Lower leg skin (tissue), 4 donors: ENCODE measurements around the gene IFT52. TPM values are rescaled to one million over a fixed set of nuclear protein-coding genes. Genes with fewer than 3 reads are reported as not detected.
"Not testable (repeated sequence)": the region's sequence is repeated elsewhere in the genome, so short reads cannot be mapped to it uniquely, and the experiment has no call there.

Experiments
- DNase-seq, 2 donors: peaks; one replicate each; pipeline ENCODE4 v3.0.0-alpha.2; 2019; ENCODE audit warnings: low spot score in 2 of 2
- H3K4me3 ChIP-seq: fragments of 200-600 bp; sonication (generic); 2 replicates; pipeline ENCODE4 v1.5.1; 2017; ENCODE audit warnings: mild to moderate bottlenecking, low read depth; ENCODE audit not compliant: poor library complexity, severe bottlenecking
- CTCF ChIP-seq, 3 donors: fragments of 450-650 bp; IDR thresholded peaks; one replicate each; pipeline ENCODE4 v1.5.1; 2016; ENCODE audit warnings: antibody characterized with exemption in 3 of 3, mild to moderate bottlenecking in 3 of 3, moderate library complexity in 2 of 3
- POLR2A ChIP-seq, 2 donors: fragments of 450-650 bp; IDR thresholded peaks; one replicate each; pipeline ENCODE4 v1.6.1; 2016 to 2017; ENCODE audit warnings: antibody characterized with exemption in 2 of 2, mild to moderate bottlenecking in 1 of 2, moderate library complexity in 1 of 2
- WGBS, 2 donors: methylation state at CpG; one replicate each; pipeline ENCODE4 v1.1.5; 2018; 5-methylcytosine and 5-hydroxymethylcytosine counted together
- intact Hi-C: fragments of 100-400 bp; cut with DNase I; formaldehyde crosslinking; loops from one replicate; pipeline ENCODE4 v1.15.0; 2023; ENCODE audit warnings: low total_unique reads
- total RNA-seq, 4 donors: library from RNA; depleted of rRNA; stranded (reverse); fragments of >200 nt; gene quantifications; one replicate each; pipeline ENCODE4 v1.1.0, GENCODE V29; 2016

IFT52 gene
- total RNA-seq, 4 donors from 2014 or later: 8.5 to 17.2 (median 12.7) TPM

- WGBS, 2 donors: 71 to 78% methylated on average over 7 of the region's 7 CpGs
- DNase-seq: no peak
- TF ChIP-seq CTCF (IDR thresholded peaks at IDR 0.05): no peak
- TF ChIP-seq POLR2A (IDR thresholded peaks at IDR 0.05): no peak
- intact Hi-C loops: no loop called here
- H3K4me3 ChIP-seq: no peak overlapping the region
Observed at GRCh38 chr20:43579861-43580793, 10.6 kb upstream of the IFT52 start.

DNA sequence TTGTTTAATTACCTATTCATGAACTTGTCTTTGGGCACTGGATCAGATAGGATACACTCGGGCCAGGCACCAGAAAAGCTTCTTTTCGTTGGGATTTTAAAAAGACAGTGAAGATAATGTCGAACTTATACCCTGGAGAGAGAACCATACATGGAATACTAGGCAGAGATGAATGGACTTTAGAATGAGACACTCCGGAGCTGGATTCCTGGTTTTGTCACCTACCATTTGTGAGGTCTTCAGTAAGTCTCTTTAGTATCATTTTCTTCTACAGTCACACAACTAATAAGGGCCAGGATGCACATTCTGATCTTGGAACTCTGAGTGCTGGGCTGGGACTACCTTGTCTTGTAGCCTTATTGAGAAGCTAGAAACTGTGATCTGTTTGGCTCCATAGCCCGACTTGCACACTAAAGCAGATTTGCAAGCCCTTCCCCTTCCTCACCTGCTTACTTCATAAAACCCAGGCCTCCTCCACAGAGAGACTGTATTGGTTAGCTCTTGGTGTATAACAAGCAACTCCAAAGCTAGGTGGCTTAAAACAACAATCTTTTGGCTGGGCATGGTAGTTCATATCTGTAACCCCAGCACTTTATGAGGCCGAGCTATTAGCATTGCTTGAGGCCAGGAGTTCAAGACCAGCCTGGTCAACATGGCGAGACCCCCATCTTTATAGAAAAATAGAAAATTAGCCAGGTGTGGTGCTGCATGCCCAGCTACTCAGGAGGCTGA is 7.4 kb upstream of the IFT52 start:
- intact Hi-C loops: no loop called here
- TF ChIP-seq POLR2A (IDR thresholded peaks at IDR 0.05) (no peak), CTCF (IDR thresholded peaks at IDR 0.05) (no peak)
- DNase-seq: no peak
- H3K4me3 ChIP-seq: no peak overlapping the region
- 82% methylated on average over 7 of the region's 7 CpGs for WGBS, 2 donors

DNA sequence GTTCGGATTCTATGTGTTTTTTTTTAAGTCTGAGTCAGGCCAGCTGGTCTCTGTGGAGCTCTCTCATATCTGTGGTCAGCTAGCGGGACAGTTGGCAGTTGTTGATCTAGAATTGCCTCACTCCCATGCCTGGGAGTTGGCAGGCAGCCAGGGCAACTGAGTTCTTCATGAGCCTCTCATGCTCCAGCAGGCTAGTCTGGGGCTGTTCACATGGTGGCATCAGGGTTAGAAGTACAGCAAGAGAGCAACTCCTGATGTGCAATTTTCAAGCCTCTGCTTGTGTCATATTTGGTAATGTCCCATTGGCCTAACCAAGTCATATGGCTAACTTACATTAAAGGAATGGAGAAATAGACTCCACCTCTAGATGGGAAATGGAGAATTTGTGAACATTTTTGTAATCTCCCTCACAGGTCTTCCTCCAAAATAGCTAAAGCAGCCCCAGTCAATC is 6.7 kb upstream of the IFT52 start:
- TF ChIP-seq POLR2A (IDR thresholded peaks at IDR 0.05) (no peak), CTCF (IDR thresholded peaks at IDR 0.05) (no peak)
- WGBS, 2 donors: 48 to 62% methylated on average over 2 of the region's 2 CpGs
- no peak overlapping the region for H3K4me3 ChIP-seq
- intact Hi-C loops: no loop called here
- DNase-seq: peak; percentile 43 to 89

DNA sequence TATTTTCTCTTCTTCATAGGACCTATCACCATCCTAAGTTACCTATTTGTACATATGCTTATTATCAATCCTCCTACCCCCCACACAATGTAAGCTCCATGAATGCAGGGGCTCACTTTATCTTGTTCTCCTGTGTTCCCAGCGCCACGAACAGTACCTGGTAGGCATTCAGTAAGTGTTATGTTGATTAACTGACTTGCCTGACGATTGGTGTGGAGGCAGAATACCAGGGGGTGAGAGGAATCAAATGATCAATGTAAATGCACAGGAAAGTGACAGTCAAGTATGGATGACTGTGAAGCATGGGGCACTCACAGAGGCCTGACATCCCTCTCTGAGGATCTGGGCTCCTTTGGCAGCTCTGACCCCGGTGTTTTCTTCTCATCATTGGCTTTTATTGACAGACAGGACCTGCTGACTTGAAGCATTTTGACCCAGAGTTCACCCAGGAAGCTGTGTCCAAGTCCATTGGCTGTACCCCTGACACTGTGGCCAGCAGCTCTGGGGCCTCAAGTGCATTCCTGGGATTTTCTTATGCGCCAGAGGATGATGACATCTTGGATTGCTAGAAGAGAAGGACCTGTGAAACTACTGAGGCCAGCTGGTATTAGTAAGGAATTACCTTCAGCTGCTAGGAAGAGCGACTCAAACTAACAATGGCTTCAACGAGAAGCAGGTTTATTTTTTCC is 6.1 kb upstream of the IFT52 start:
- no peak for DNase-seq
- H3K4me3 ChIP-seq: no peak overlapping the region
- 79 to 80% methylated on average over 7 of the region's 7 CpGs for WGBS, 2 donors
- intact Hi-C loops: no loop called here
- no peak for TF ChIP-seq POLR2A (IDR thresholded peaks at IDR 0.05)
- TF ChIP-seq CTCF (IDR thresholded peaks at IDR 0.05): no peak

DNA sequence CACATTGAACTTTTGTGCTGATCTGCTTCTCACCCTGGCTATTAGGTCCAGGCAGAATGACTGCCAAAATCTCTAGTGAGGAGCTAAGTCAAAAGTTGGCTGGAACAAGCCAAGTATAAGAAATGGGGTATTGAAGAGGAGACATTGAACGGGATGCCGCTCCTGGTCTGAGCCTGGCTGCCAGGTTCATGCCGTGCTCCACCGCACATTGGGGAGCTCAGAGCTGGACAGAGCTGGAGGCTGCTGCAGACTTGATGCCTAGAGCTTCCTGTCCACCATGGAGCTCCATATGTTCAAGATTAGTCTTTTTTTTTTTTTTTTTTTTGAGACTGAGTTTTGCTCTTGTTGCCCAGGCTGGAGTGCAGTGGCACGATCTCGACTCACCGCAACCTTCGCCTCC is 4.1 kb upstream of the IFT52 start:
- intact Hi-C loops: no loop called here
- TF ChIP-seq POLR2A (IDR thresholded peaks at IDR 0.05): no peak
- no peak for TF ChIP-seq CTCF (IDR thresholded peaks at IDR 0.05)
- 84 to 87% methylated on average over 8 of the region's 8 CpGs for WGBS, 2 donors
- no peak for DNase-seq
- no peak overlapping the region for H3K4me3 ChIP-seq

GRCh38 chr20:43588526-43588925 is 2.2 kb upstream of the IFT52 start:
- intact Hi-C loops, H3K4me3 ChIP-seq, DNase-seq: not testable (repeated sequence)
- 95 to 98% methylated on average over 10 of the region's 10 CpGs for WGBS, 2 donors
